Raji (cell line): ENCODE measurements around the gene SLC44A4.

Experiments used
- POLR2A ChIP-seq: IDR thresholded peaks from 2 replicates; pipeline ENCODE4 v1.6.1; 2011; ENCODE audit warnings: low read depth, low read length, control low read depth; ENCODE audit not compliant: insufficient read depth

SLC44A4 gene

DNA sequence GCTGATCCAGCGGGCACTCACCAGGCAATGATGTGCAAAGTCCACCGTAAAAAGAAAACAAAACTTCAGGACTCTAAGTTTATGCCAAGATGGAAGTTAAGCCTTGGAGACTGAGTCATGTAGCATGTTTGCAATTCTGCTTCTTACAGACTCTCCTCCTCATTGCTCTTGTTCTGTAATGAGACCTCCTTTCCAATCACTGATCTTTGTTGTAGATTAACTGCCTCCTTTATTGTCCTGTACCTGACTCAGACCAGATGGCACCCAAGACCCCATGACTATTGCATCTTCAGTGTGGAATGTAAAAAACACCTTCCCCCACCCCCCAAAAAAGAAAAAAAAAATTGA, 27.3 kb downstream of the SLC44A4 start:
- TF ChIP-seq POLR2A: no peak

- no peak for TF ChIP-seq POLR2A
Observed at GRCh38 chr6:31850765-31851484, 27.9 kb downstream of the SLC44A4 start.

- no peak for TF ChIP-seq POLR2A
Observed at GRCh38 chr6:31847276-31847978, 31.4 kb downstream of the SLC44A4 start.

- TF ChIP-seq POLR2A: no peak
Observed at GRCh38 chr6:31844507-31844906, 34.3 kb downstream of the SLC44A4 start.

DNA sequence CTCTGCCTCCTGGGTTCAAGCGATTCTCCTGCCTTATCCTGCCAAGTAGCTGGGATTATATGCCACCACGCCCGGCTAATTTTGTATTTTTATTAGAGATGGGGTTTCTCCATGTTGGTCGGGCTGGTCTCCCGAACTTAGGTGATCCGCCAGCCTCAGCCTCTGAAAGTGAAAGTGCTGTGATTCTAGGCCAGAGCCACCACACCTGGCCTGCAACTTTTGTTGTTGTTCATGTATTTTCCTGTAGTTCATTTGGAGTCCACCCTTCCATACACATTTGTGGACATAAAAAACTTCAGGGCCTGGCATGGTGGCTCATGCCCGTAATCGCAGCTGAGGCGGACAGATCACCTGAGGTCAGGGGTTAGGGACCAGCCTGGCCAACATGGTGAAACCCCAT, 36.7 kb downstream of the SLC44A4 start:
- TF ChIP-seq POLR2A: no peak; the same call in 1 of the 2 replicates

DNA sequence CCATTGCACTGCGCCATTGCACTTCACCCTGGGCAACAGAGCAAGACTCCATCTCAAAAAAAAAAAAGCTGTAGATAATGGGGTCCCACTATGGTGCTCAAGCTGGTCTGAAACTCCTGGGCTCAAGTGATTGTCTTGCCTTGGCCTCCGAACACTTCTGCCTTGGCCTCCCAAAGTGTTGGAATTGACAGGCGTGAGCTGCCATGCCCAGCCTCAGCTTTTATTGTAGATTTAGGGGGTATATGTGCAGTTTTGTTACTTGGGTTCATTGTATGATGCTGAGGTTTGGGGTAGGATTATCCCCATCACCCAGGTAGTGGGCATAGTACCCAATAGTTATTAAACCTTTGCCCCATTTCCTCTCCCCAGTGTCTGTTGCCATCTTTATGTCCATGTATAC, 39.8 kb downstream of the SLC44A4 start:
- TF ChIP-seq POLR2A: no peak

DNA sequence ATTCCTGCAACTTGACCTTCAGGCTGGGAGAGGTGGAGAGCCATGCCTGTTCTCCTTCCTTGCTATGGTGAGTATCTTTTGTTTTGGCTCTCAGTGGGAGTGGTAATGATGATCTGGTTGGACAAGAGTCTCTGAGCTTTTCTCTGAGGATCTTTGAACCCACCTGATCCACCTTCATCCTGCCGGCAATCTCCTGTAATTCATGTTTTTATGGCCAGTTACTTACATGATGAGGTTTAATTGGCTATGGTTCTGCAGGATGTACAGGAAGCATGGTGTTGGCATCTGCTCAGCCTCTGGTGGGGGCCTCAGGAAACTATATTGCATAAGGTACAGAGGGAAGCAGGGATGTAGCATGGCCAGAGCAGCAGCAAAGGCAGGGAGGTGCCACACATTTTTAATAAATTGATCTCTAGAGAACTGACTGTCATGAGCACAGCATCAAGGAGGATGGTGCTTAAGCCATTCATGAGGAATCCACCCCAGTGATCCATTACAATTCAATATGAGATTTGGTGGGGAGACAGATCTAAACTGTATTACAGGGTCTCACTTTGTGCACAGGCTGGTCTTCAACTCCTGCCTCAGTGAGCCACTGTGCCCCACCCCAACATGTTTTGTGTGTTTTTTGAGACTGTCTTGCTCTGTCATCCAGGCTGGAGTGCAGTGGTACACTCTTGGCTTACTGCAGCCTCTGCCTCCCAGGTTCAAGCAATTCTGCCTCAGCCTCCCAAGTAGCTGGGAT, 41.3 kb downstream of the SLC44A4 start:
- TF ChIP-seq POLR2A: no peak

GRCh38 chr6:31836474-31837368, 42.1 kb downstream of the SLC44A4 start:
- no peak for TF ChIP-seq POLR2A

DNA sequence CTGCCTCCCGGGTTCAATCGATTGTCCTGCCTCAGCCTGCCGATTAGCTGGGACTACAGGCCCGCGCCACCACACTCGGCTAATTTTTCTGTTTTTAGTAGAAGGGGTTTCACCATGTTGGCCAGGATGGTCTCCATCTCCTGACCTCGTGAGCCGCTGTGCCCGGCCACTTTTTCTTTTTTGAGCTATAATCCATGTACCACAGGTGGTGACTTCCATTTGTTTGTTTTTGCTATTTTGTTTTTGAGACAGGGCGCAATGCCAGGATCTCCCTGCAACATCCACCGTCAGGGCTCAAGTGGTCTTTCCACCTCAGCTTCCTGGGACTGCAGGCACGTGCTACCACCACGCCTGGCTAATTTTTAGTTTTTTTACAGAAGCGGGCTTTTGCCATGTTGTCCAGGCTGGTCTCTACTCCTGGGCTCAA, 42.7 kb downstream of the SLC44A4 start:
- TF ChIP-seq POLR2A: peak; percentile 26; the same call in 1 of the 2 replicates

GRCh38 chr6:31834367-31835250, 44.2 kb downstream of the SLC44A4 start:
- peak; percentile 90 for TF ChIP-seq POLR2A

GRCh38 chr6:31831350-31832215, 47.2 kb downstream of the SLC44A4 start:
- no peak for TF ChIP-seq POLR2A

GRCh38 chr6:31830886-31831335, 47.9 kb downstream of the SLC44A4 start:
- TF ChIP-seq POLR2A: 0 out of 2 replicates have a peak, but pooled peaks have one; percentile 28

- no peak for TF ChIP-seq POLR2A
Observed at GRCh38 chr6:31829633-31830283, 49.0 kb downstream of the SLC44A4 start.
